GM23338 (cell line): ENCODE measurements around the gene JAG1. TPM values are rescaled to one million over a fixed set of nuclear protein-coding genes. Genes with fewer than 3 reads are reported as not detected.

Source experiments
- ATAC-seq: fragments of 200-7000 bp; cut with Tn5 transposase; 3 replicates; pipeline ENCODE4 v1.9.1; 2020
- DNase-seq: peaks from one replicate; pipeline ENCODE4 v3.0.0-alpha.2; 2015; ENCODE audit warnings: low spot score
- H2AFZ ChIP-seq: fragments of 200-600 bp; sonication (generic); 2 replicates; pipeline ENCODE4 v1.8.0; 2016; ENCODE audit warnings: antibody characterized with exemption, mild to moderate bottlenecking, moderate library complexity
- H3F3A ChIP-seq: fragments of 200-600 bp; sonication (generic); replicated peaks from 2 replicates; pipeline ENCODE4 v1.8.0; 2017; ENCODE audit warnings: antibody characterized with exemption, mixed run types, low read depth
- H3K27ac ChIP-seq: fragments of 200-600 bp; sonication (generic); 2 replicates; pipeline ENCODE4 v1.6.1; 2016; ENCODE audit warnings: low read depth
- H3K27me3 ChIP-seq: fragments of 200-600 bp; sonication (generic); 2 replicates; pipeline ENCODE4 v1.8.0; 2016; ENCODE audit warnings: mild to moderate bottlenecking, mixed run types, moderate library complexity; ENCODE audit not compliant: insufficient read depth
- H3K36me3 ChIP-seq: fragments of 200-600 bp; sonication (generic); 2 replicates; pipeline ENCODE4 v1.8.0; 2016; ENCODE audit warnings: mild to moderate bottlenecking; ENCODE audit not compliant: insufficient read depth
- H3K4me1 ChIP-seq: fragments of 200-600 bp; sonication (generic); 2 replicates; pipeline ENCODE4 v1.8.0; 2016; ENCODE audit warnings: mild to moderate bottlenecking, moderate library complexity; ENCODE audit not compliant: insufficient read depth
- H3K4me2 ChIP-seq: fragments of 200-600 bp; sonication (generic); 2 replicates; pipeline ENCODE4 v1.7.1; 2017; ENCODE audit warnings: mixed run types
- H3K4me3 ChIP-seq: fragments of 200-600 bp; sonication (generic); 2 replicates; pipeline ENCODE4 v1.6.1; 2016; ENCODE audit warnings: mixed run types
- H3K79me2 ChIP-seq: fragments of 200-600 bp; sonication (generic); replicated peaks from 2 replicates; pipeline ENCODE4 v1.8.0; 2017; ENCODE audit warnings: mild to moderate bottlenecking; ENCODE audit not compliant: insufficient read depth
- H3K9me2 ChIP-seq: fragments of 200-600 bp; sonication (generic); 2 replicates; pipeline ENCODE4 v1.8.0; 2017; ENCODE audit not compliant: insufficient read depth
- H4K20me1 ChIP-seq: fragments of 200-600 bp; sonication (generic); replicated peaks from 2 replicates; pipeline ENCODE4 v1.8.0; 2017; ENCODE audit warnings: mild to moderate bottlenecking; ENCODE audit not compliant: insufficient read depth
- H3K27ac Mint-ChIP-seq: 2 replicates; pipeline ENCODE4 v1.8.0; 2020; ENCODE audit warnings: inconsistent platforms, mild to moderate bottlenecking, moderate library complexity, mixed read lengths
- H3K27me3 Mint-ChIP-seq: 3 replicates; pipeline ENCODE4 v1.8.0; 2022; ENCODE audit warnings: low read depth, mild to moderate bottlenecking, moderate library complexity, mixed read lengths, inconsistent platforms; ENCODE audit not compliant: insufficient read depth, poor library complexity
- H3K36me3 Mint-ChIP-seq: 3 replicates; pipeline ENCODE4 v1.8.0; 2021; ENCODE audit warnings: low read depth, mild to moderate bottlenecking, inconsistent platforms, moderate library complexity, mixed read lengths
- H3K4me1 Mint-ChIP-seq: 3 replicates; pipeline ENCODE4 v1.8.0; 2020; ENCODE audit warnings: mild to moderate bottlenecking, inconsistent platforms, mixed read lengths
- H3K4me3 Mint-ChIP-seq: 3 replicates; pipeline ENCODE4 v1.8.0; 2021; ENCODE audit warnings: moderate library complexity, mild to moderate bottlenecking, inconsistent platforms, mixed read lengths
- H3K9me3 Mint-ChIP-seq: 3 replicates; pipeline ENCODE4 v1.8.0; 2020; ENCODE audit warnings: moderate library complexity, mild to moderate bottlenecking, inconsistent platforms, mixed read lengths
- EZH2 ChIP-seq: fragments of 200-600 bp; sonication (generic); IDR thresholded peaks from one replicate; pipeline ENCODE4 v1.8.0; 2017; ENCODE audit warnings: antibody characterized with exemption, mild to moderate bottlenecking, low read depth; ENCODE audit not compliant: unreplicated experiment
- JUNB ChIP-seq: IDR thresholded peaks from one replicate; pipeline ENCODE4 v1.6.1; 2016; ENCODE audit warnings: antibody characterized with exemption; ENCODE audit not compliant: unreplicated experiment
- REST ChIP-seq: IDR thresholded peaks from one replicate; pipeline ENCODE4 v1.6.1; 2018; ENCODE audit warnings: antibody characterized with exemption; ENCODE audit not compliant: unreplicated experiment
- polyA plus RNA-seq: library from polyadenylated mRNA; unstranded; fragments of >200 nt; fragmentation: Nextera tagmentation; extraction: Ambion mirVana; gene quantifications from 2 replicates; pipeline ENCODE4 v1.2.1, GENCODE V29; 2016
- total RNA-seq: library from RNA; depleted of rRNA; stranded (reverse); fragments of >200 nt; shearing (Covaris generic); gene quantifications from 2 replicates; pipeline ENCODE4 v1.2.3, GENCODE V29; 2014
- TF ChIP-seq, protein P1 (sequence below): fragments of 250-450 bp; sonication (Bioruptor Pico); IDR thresholded peaks from 2 replicates; pipeline ENCODE4 v1.5.0; 2020; ENCODE audit warnings: mild to moderate bottlenecking, moderate library complexity

JAG1 gene
- total and polyA plus RNA-seq, 2 experiments from 2014 or later = 9.7 to 46.5 TPM

GRCh38 chr20:10701607-10702006 is 27.8 kb upstream of the JAG1 start (continued):
- TF ChIP-seq, protein P1, sequence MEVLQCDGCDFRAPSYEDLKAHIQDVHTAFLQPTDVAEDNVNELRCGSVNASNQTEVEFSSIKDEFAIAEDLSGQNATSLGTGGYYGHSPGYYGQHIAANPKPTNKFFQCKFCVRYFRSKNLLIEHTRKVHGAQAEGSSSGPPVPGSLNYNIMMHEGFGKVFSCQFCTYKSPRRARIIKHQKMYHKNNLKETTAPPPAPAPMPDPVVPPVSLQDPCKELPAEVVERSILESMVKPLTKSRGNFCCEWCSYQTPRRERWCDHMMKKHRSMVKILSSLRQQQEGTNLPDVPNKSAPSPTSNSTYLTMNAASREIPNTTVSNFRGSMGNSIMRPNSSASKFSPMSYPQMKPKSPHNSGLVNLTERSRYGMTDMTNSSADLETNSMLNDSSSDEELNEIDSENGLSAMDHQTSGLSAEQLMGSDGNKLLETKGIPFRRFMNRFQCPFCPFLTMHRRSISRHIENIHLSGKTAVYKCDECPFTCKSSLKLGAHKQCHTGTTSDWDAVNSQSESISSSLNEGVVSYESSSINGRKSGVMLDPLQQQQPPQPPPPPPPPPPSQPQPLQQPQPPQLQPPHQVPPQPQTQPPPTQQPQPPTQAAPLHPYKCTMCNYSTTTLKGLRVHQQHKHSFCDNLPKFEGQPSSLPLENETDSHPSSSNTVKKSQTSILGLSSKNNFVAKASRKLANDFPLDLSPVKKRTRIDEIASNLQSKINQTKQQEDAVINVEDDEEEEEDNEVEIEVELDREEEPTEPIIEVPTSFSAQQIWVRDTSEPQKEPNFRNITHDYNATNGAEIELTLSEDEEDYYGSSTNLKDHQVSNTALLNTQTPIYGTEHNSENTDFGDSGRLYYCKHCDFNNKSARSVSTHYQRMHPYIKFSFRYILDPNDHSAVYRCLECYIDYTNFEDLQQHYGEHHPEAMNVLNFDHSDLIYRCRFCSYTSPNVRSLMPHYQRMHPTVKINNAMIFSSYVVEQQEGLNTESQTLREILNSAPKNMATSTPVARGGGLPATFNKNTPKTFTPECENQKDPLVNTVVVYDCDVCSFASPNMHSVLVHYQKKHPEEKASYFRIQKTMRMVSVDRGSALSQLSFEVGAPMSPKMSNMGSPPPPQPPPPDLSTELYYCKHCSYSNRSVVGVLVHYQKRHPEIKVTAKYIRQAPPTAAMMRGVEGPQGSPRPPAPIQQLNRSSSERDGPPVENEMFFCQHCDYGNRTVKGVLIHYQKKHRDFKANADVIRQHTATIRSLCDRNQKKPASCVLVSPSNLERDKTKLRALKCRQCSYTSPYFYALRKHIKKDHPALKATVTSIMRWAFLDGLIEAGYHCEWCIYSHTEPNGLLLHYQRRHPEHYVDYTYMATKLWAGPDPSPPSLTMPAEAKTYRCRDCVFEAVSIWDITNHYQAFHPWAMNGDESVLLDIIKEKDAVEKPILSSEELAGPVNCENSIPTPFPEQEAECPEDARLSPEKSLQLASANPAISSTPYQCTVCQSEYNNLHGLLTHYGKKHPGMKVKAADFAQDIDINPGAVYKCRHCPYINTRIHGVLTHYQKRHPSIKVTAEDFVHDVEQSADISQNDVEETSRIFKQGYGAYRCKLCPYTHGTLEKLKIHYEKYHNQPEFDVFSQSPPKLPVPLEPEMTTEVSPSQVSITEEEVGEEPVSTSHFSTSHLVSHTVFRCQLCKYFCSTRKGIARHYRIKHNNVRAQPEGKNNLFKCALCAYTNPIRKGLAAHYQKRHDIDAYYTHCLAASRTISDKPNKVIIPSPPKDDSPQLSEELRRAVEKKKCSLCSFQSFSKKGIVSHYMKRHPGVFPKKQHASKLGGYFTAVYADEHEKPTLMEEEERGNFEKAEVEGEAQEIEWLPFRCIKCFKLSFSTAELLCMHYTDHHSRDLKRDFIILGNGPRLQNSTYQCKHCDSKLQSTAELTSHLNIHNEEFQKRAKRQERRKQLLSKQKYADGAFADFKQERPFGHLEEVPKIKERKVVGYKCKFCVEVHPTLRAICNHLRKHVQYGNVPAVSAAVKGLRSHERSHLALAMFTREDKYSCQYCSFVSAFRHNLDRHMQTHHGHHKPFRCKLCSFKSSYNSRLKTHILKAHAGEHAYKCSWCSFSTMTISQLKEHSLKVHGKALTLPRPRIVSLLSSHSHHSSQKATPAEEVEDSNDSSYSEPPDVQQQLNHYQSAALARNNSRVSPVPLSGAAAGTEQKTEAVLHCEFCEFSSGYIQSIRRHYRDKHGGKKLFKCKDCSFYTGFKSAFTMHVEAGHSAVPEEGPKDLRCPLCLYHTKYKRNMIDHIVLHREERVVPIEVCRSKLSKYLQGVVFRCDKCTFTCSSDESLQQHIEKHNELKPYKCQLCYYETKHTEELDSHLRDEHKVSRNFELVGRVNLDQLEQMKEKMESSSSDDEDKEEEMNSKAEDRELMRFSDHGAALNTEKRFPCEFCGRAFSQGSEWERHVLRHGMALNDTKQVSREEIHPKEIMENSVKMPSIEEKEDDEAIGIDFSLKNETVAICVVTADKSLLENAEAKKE (CRISPR knock-in tag) = no peak
- TF ChIP-seq EZH2 = no peak
- no peak for TF ChIP-seq JUNB
- TF ChIP-seq REST = no peak

DNA sequence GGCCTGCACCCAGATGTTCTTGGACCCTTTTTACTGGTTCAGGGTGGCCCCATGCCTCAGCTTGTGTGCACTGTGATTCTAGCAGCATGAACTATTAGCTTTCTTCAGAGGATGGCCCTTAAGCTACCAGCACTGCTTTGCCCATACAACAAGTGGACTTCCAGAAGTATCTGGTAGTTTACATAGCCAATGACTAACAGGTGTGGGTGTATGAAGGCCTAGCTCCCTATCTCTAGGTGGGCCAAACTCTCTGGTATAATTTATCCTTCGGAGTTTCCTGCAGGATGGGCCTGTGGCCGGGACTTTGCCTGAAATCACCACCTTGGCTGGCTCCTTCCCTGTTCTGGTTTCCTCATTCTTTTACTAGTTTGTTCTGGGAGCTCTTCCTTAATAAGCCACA is 26.1 kb upstream of the JAG1 start:
- DNase-seq (no peak), ATAC-seq (no peak)
- H3K36me3 Mint-ChIP-seq = 0 out of 3 replicates have a peak, but pooled peaks cover 2% of the 10 kb centered on the region
- no peaks in the 10 kb centered on the region for H3F3A ChIP-seq
- H3K9me2 ChIP-seq = peaks cover 15% of the 10 kb centered on the region
- no peak overlapping the region for H3K27ac ChIP-seq
- 0 out of 3 replicates have a peak, but pooled peaks cover 2% of the 10 kb centered on the region for H3K9me3 Mint-ChIP-seq
- H3K4me1 Mint-ChIP-seq = no peaks in the 10 kb centered on the region
- no peak overlapping the region for H3K4me3 Mint-ChIP-seq
- H3K4me2 ChIP-seq = no peak overlapping the region
- H3K4me3 ChIP-seq = no peak overlapping the region
- H3K4me1 ChIP-seq = no peaks in the 10 kb centered on the region
- H2AFZ ChIP-seq = no peak overlapping the region
- H3K27me3 Mint-ChIP-seq = peaks cover 2% of the 10 kb centered on the region
- H3K27me3 ChIP-seq = no peaks in the 10 kb centered on the region
- no peaks in the 10 kb centered on the region for H3K36me3 ChIP-seq
- H4K20me1 ChIP-seq = no peaks in the 10 kb centered on the region
- H3K27ac Mint-ChIP-seq = no peak overlapping the region
- H3K79me2 ChIP-seq = no peaks in the 10 kb centered on the region
- TF ChIP-seq, protein P1 (CRISPR knock-in tag) = no peak
